Right ventricle myocardium superior (tissue), 1 donor: Measurements from ENCODE around the gene TRAPPC8. TPM values are rescaled to one million over a fixed set of nuclear protein-coding genes. Genes with fewer than 3 reads are reported as not detected.
"Not testable (repeated sequence)": the region's sequence is repeated elsewhere in the genome, so short reads cannot be mapped to it uniquely, and the experiment has no call there.

ENCODE experiments used
- ATAC-seq: fragments of 200-7000 bp; cut with Tn5 transposase; one replicate; pipeline ENCODE4 v1.9.1; 2020; ENCODE audit warnings: mild to moderate bottlenecking; ENCODE audit not compliant: poor library complexity
- DNase-seq: peaks from one replicate; pipeline ENCODE4 v3.0.0-alpha.2; 2020
- intact Hi-C: fragments of 100-400 bp; cut with DNase I; formaldehyde crosslinking; loops from one replicate; pipeline ENCODE4 v1.11.2; 2022
- total RNA-seq: library from RNA; stranded (reverse); fragmentation: NEBNext Ultra II Directional; extraction: Animal tissue kit (Norgen Biotek cat#: 25700); gene quantifications from one replicate; pipeline ENCODE4 v1.2.1, GENCODE V29; 2021
- donor health status: DM: no; HTN: yes; CAD: no; lungs with severe emphysema.

The TRAPPC8 gene
- total RNA-seq, 1 donor from 2014 or later: 34.1 TPM

DNA sequence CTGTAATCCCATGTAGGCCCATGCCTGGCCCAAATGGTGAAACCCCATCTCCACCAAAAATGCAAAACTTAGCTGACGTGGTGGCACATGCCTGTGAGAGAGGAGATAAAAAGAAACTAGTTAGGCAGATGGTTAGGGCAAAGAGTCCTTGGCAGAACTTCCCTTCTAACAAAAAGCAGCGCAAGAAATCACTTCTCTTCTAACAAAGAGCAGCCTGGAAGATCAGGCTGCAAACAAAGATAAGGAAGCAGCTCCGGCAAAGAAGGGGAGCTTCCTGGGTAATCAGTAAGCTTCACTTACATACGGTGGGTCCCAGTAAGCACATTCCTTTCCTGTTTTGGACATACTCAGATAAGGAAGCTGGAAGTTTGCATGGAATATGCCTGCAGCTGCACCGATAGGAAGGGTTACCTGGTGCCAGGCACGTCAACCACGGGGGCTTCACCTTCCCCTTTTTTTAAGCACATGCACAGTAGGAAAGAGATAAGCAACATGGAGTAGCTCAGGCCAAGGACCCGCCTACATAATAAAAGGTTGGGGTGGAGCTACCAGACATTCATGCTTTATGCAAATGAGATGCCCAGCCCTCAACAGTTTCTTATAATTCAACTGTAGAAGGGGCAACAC is 121.3 kb downstream of the TRAPPC8 start:
- no peak for ATAC-seq
- intact Hi-C loops: no loop called here

DNA sequence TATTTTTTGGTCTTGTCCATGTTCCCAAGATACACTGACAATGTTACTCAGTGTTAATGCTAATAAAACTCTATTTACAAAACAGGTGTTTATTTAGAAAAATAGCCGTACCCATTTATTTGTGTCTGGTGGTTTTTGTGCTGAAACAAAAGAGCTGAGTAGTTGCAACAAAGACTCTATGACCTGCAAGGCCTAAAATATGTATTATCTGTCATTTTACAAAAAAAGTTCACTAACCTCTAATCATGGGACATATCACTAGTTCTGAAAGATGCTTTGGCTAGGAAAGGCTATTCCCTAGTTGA is 123.1 kb downstream of the TRAPPC8 start:
- intact Hi-C loops: loop anchor here (5.0 kb wide), 2 partner anchors 78 to 263 kb away; no protein-coding TSS in a partner anchor
- no peak for DNase-seq
- no peak for ATAC-seq

More for the DNA sequence above, 121.3 kb downstream of the TRAPPC8 start:
- DNase-seq: no peak

DNA sequence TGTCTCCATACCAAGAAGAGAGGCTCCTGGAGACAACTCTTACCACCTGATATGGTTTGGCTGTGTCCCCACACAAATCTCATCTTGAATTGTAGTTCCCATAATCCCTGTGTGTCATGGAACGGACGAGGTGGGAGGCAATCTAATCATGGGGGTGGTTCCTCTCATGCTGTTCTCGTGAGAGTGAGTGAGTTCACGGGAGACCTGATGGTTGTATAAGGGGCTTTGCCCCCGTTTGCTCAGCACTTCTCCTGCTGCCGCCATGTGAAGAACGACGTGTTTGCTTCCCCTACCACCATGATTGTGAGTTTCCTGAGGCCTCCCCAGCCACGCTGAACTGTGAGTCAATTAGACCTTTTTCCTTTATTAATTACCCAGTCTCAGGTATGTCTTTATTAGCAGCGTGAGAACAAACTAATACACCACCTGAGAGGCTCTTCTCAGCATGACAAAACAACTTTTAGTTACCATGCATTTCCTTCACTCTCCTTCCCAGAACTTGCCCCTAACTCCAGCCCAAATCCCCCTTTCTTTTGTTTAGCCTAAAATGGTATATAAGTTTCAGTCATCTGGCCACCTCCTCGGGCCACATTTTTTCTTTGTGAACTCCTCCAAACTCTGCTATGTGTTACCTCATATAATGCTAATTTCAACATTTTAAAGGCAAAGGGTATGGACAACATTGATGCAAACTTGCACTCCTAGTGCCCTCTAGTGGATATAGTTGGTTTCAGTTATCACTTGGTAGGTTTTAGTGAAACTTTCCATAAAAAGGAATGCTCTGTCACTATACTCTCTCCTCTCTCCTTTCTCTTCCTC is 123.6 kb downstream of the TRAPPC8 start:
- DNase-seq: no peak
- ATAC-seq: peak; percentile 49
- intact Hi-C loops: loop anchor here (5.0 kb wide), 2 partner anchors 77 to 262 kb away; no protein-coding TSS in a partner anchor

DNA sequence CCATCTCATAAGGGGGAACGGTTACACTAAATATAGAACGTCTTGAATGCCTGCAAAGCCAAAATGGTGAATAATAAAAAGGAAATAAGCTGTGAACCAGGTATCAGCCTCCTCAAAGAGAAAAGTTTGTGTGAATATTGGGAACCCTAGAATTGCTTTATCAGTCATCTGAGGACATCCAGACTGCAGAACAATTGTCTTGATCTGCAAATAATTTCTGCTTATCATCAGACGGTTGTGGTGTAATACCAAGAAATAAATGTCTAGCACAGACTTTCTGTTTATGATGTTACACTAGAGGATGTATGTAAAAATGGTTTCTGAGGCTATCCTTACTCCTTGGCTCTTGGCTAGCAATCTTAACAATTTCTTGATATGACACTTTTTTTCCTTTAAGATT is 128.8 kb downstream of the TRAPPC8 start:
- intact Hi-C loops: no loop called here
- ATAC-seq: no peak
- no peak for DNase-seq

DNA sequence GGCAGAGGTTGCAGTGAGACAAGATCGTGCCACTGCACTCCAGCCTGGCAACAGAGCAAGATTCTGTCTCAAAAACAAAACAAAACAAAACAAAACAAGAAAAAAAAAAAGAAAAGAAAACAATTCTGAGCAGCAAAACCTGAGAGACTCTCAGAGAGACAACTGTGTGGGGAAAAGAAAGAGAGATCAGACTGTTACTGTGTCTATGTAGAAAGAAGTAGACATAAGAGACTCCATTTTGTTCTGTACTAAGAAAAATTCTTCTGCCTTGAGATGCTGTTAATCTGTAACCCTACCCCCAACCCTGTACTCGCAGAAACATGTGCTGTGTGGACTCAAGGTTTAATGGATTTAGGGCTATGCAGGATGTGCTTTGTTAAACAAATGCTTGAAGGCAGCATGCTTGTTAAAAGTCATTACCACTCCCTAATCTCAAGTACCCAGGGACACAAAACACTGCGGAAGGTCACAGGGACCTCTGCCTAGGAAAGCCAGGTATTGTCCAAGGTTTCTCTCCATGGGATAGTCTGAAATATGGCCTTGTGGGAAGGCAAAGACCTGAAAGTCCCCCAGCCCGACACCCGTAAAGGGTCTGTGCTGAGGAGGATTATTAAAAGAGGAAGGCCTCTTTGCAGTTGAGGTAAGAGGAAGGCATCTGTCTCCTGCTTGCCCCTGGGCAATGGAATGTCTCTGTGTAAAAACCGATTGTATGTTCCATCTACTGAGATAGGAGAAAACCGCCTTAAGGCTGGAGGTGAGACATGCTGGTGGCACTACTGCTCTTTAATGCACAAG is 132.4 kb downstream of the TRAPPC8 start:
- ATAC-seq, DNase-seq, intact Hi-C loops: not testable (repeated sequence)

DNA sequence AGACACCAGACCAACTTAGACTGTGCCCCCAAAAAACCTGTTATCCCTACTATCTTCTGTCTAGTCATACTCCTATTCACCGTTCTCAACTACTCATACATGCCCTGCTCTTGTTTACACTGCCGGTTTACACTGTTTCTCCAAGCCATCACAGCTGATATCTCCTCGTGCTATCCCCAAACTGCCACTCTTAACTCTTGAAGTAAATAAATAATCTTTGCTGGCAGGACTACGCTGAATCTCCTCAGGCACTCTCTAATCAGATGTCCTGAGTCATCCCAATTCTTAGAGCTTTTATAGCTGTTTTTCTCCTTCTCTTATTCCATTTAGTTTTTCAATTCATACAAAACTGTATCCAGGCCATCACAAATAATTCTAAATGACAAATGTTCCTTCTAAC is 133.9 kb downstream of the TRAPPC8 start:
- DNase-seq, intact Hi-C loops, ATAC-seq: not testable (repeated sequence)

DNA sequence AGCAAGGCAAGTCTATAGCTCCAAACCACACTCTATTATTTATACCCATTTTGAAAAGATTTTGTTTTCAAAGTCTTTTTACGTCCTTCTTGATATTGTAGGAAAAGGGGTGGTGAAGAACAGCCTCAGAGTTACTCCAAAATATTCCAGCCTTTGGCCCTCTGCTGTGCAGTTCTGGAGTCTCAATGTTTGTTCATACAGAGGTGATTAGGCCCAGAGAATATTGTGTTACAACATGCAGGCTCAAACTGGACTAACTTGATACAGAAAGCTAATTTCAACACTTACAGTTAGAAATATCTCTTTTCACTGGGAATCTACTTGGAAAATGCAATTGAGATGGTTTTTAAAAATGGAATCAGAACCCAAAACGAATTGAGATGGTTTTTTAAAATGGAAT is 141.8 kb downstream of the TRAPPC8 start:
- DNase-seq (no peak), ATAC-seq (no peak)
- intact Hi-C loops: no loop called here

DNA sequence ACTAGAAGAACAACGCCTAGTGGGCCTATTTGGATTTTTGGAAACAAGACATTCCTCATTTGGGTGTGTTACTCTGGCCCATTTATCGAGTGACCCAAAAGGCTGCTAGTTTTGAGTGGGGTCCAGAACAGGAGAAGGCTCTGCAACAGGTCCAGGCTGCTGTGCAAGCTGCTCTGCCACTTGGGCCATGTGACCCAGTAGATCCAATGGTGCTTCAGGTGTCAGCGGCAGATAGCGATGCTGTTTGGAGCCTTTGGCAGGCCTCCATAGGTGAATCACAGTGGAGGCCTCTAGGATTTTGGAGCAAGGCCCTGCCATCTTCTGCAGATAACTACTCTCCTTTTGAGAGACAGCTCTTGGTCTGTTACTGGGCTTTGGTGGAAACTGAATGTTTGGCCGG is 143.7 kb downstream of the TRAPPC8 start:
- ATAC-seq, DNase-seq, intact Hi-C loops: not testable (repeated sequence)

DNA sequence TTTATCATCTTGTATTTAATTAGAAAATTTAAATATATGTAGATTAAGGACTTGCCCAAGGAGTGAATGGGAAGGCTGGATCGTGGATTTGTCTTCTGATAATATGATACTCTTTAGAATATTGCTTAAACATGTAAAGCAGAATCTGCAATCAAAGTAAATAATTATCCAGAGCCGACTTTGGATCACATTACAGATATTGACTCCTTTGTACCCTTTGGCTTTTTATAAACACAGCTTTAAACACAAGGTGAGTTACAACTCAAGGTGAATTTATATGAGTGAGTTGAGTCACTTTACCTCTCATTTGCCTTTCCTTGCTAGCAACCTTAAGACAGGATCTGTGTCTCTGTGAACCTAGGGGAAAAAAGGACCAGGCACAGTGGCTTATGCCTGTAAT is 144.5 kb downstream of the TRAPPC8 start:
- ATAC-seq: no peak
- no peak for DNase-seq
- intact Hi-C loops: no loop called here

DNA sequence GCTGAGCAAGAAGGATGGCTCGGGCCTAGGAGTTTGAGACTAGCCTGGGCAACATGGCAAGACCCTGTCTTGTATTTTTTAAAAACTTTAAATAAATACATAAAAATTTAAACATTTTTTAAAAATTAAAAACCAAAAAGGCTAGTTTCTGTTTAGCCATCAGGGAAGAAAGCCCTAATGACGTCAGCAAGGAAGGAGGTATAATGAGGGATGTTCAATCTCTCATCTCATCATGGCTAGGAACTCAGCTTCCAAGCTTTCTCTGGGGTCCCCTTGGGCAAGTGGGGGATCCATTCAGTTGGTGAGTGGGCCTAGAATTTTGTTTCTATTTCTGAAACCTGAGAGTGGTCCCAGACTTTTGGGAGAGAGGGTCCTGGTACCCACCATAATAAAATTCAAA is 147.2 kb downstream of the TRAPPC8 start:
- intact Hi-C loops: no loop called here
- ATAC-seq (no peak), DNase-seq (no peak)

DNA sequence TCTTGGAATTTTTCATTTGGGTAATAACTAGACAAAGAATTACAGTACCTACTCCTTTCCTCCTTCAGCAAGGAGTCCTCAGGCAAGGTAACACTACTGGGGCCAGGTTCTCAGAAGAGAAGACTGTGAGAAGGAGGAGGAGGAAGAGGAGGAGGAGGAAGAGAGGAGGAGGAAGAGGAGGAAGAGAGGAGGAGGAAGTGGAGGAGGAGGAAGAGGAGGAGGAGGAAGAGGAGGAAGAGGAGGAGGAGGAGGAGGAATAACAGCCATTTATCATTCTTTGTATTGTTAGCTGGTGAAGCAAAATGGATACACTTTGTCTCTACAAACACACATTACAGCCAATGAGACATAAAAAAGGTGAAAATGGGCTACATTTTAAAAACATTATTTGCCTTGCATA is 149.4 kb downstream of the TRAPPC8 start:
- ATAC-seq: no peak
- DNase-seq: no peak
- intact Hi-C loops: no loop called here

DNA sequence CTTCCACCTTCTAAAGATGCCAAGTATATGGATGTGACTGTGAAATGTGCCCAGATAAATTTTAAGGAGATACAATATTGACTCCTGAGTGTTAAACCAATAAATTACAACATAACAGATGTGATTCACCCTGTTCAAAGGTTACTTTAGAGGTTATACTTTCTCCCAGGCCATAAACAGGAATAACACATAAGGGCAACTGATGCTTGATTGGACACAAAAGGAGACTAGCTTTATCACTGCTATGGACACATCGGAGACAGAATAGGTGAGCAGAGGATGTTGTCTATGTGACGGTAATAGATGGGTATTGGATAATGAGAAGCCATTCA is 150.4 kb downstream of the TRAPPC8 start:
- no peak for DNase-seq
- intact Hi-C loops: no loop called here
- no peak for ATAC-seq

DNA sequence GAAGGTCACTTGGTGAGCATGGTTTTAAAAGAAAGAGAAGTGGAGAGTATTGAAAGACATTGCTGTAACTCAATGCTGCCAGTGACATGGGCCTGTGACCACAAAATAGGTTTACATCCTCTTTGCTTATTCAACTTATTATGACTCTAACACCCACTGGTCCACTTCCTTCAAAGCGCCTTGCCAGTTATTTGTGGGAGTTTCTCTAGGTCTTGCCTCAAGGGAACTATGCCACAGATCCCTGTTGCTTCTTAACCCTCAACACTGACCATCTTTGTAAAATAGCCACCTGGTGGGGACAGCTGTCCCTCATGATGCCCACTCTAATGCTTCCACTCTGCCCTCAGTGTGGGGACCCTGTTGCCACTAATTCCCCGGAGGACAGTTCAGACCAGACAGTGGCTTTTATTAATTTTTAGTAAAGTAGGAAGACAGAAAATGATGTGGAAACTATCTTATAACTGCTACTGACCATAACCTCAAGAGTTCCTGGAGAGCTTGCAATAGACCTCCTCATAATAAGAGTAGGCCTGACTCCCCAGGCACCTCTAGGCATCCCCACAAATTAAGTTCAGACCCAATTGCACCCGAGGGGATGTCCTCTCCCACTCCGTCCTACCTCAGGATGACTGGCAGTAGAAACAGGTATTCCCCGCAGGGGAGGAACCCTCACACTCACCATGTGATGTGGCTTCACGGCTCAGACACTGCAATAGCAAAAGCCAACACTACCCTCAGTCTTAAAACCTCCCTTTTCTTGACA is 150.9 kb downstream of the TRAPPC8 start:
- intact Hi-C loops: no loop called here
- ATAC-seq: no peak
- DNase-seq: no peak

DNA sequence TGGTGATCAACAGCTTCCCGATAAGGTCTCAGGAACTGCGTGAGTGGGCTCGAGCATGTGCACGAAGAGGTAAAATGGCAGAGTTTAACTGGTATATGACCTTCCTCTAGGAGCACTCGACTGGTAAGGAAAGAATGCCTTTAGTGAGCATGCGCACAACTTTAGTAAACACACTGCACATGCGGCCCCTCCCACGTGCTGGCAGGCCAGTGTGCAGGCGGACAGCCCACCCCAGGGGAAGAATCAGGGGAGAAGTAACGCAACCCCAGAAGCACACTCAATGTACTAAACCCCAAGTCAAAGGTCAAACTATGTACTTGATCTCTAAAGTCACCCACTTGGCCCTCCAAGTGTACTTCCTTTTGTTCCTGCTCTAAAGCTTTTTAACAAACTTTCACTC is 153.5 kb downstream of the TRAPPC8 start:
- intact Hi-C loops: no loop called here
- no peak for DNase-seq
- no peak for ATAC-seq

DNA sequence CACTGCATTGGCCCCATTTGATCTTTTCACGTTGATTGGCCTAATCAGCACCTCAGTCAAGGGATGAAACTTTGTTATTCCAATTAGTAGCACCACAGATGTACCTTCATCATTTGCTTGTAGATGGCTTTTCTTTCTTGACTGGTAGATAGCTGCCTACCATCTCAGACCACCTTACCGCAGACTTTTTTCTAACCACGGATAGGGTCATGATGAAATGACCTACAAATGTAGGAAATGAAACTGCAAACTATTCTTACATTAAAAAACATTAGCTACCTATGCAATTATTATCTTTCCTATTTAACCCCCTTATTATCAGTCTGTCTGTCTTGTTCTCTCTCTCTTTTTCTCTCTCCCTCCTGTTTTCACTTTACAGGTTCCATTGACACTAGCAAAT is 159.9 kb downstream of the TRAPPC8 start:
- intact Hi-C loops: no loop called here
- no peak for DNase-seq
- no peak for ATAC-seq
